ENCODE data around the gene TRAPPC5. TPM values are rescaled to one million over a fixed set of nuclear protein-coding genes. Genes with fewer than 3 reads are reported as not detected.
"Not testable (repeated sequence)": the region's sequence is repeated elsewhere in the genome, so short reads cannot be mapped to it uniquely, and the experiment has no call there.

The TRAPPC5 gene
- total and polyA plus RNA-seq, 8 donors, result 4.5 to 203 (median 18.8) TPM

GRCh38 chr19:7641290-7642276, 39.0 kb upstream of the TRAPPC5 start:
- Histone ChIP-seq H3K9me3 (no peaks in the 10 kb centered on the region), H3K36me3 (peaks cover 0 to 66% (median 38%) of the 10 kb centered on the region in 4 donors), H3K4me1 (peaks cover 0 to 49% (median 23%) of the 10 kb centered on the region in 4 donors), H3K4me3 (no peak overlapping the region), H3K27me3 (peaks cover 0 to 65% (median 9%) of the 10 kb centered on the region in 3 donors), H3K27ac (no peak overlapping the region)
- DNase-seq, result no peak
- WGBS, 5 donors, result 85 to 91% (median 88%) methylated on average over 40 to 43 of the region's 43 CpGs
- no peak for TF ChIP-seq POLR2AphosphoS5 (IDR thresholded peaks at IDR 0.05)
- TF ChIP-seq CTCF (IDR thresholded peaks at IDR 0.05), result no peak
- no peak for TF ChIP-seq EP300 (IDR thresholded peaks at IDR 0.05)
- TF ChIP-seq POLR2A (IDR thresholded peaks at IDR 0.05), result no peak
- intact Hi-C loops (cut with DNase I; ENCODE audit: low total_unique reads), result no loop called here

- Histone ChIP-seq H3K4me3 (no peak overlapping the region), H3K27ac (no peak overlapping the region), H3K36me3 (peaks cover 0 to 75% (median 47%) of the 10 kb centered on the region in 4 donors), H3K4me1 (peaks cover 0 to 45% (median 20%) of the 10 kb centered on the region in 4 donors), H3K27me3 (peaks cover 0 to 63% (median 2%) of the 10 kb centered on the region in 3 donors), H3K9me3 (no peaks in the 10 kb centered on the region)
- DNase-seq, result no peak
- intact Hi-C loops (cut with DNase I; ENCODE audit: low total_unique reads), result no loop called here
- TF ChIP-seq POLR2AphosphoS5 (IDR thresholded peaks at IDR 0.05) (no peak), EP300 (IDR thresholded peaks at IDR 0.05) (no peak), CTCF (IDR thresholded peaks at IDR 0.05) (no peak), POLR2A (IDR thresholded peaks at IDR 0.05) (no peak)
- 88 to 95% (median 92%) methylated on average over 25 to 27 of the region's 27 CpGs for WGBS, 5 donors
Measured at GRCh38 chr19:7642295-7643030, 38.2 kb upstream of the TRAPPC5 start.

GRCh38 chr19:7643031-7643415, 37.6 kb upstream of the TRAPPC5 start:
- Histone ChIP-seq H3K27me3 (peaks cover 0 to 57% (median 0%) of the 10 kb centered on the region in 3 donors), H3K36me3 (peaks cover 0 to 78% (median 50%) of the 10 kb centered on the region in 4 donors), H3K9me3 (no peaks in the 10 kb centered on the region), H3K4me1 (peaks cover 0 to 39% (median 15%) of the 10 kb centered on the region in 4 donors), H3K4me3 (no peak overlapping the region), H3K27ac (no peak overlapping the region)
- TF ChIP-seq EP300 (IDR thresholded peaks at IDR 0.05) (no peak), POLR2AphosphoS5 (IDR thresholded peaks at IDR 0.05) (no peak), CTCF (IDR thresholded peaks at IDR 0.05) (no peak), POLR2A (IDR thresholded peaks at IDR 0.05) (no peak)
- DNase-seq, result no peak
- 94 to 96% (median 95%) methylated on average over 8 of the region's 8 CpGs for WGBS, 5 donors
- intact Hi-C loops (cut with DNase I; ENCODE audit: low total_unique reads), result no loop called here

- WGBS, 5 donors, result 46 to 82% (median 71%) methylated on average over 9 to 10 of the region's 10 CpGs
- H3K4me3 ChIP-seq; intact Hi-C loops (cut with DNase I; ENCODE audit: low total_unique reads); H3K9me3 ChIP-seq; H3K27ac ChIP-seq: not testable (repeated sequence)
- DNase-seq, result peak; percentile 44 to 49
- peaks cover 0 to 71% (median 50%) of the 10 kb centered on the region in 4 donors for H3K36me3 ChIP-seq
- peaks cover 0 to 48% (median 0%) of the 10 kb centered on the region in 3 donors for H3K27me3 ChIP-seq
- peaks cover 0 to 31% (median 7%) of the 10 kb centered on the region in 4 donors for H3K4me1 ChIP-seq
Measured at GRCh38 chr19:7643629-7644549, 36.7 kb upstream of the TRAPPC5 start.

Data from stomach (tissue), 9 donors.